IPS-18c (cell line): ENCODE measurements around the gene CDH11.

Experiments used
- H3K4me3 ChIP-seq: 2 replicates; pipeline ENCODE4 v1.7.0; 2013; ENCODE audit warnings: low read depth, mild to moderate bottlenecking, low read length, moderate library complexity; ENCODE audit not compliant: insufficient read depth
- H3K9me3 ChIP-seq: one replicate; pipeline ENCODE4 v1.6.1; 2013; ENCODE audit warnings: mild to moderate bottlenecking, low read length, moderate library complexity; ENCODE audit not compliant: control insufficient read depth, insufficient read depth

Gene CDH11

DNA sequence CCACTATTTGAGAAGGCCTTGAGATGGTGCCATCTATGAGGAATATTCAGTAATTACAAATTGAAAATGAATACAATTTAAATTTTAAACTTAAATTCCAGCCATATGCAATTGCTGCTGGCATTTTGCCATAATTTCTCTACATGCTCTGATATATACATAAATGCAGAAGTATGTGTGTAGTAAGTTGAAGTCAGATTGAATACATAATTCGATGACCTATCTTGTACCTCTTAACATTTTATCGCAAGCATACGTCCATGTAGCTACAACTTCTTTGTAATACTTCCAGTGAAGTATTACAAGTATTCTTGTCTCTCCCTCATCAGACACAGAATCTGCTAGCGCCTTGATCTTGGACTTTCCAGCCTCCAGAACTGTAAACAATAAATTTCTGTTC is 26.0 kb downstream of the CDH11 start:
- H3K9me3 ChIP-seq = no peaks in the 10 kb centered on the region
- no peak overlapping the region for H3K4me3 ChIP-seq

DNA sequence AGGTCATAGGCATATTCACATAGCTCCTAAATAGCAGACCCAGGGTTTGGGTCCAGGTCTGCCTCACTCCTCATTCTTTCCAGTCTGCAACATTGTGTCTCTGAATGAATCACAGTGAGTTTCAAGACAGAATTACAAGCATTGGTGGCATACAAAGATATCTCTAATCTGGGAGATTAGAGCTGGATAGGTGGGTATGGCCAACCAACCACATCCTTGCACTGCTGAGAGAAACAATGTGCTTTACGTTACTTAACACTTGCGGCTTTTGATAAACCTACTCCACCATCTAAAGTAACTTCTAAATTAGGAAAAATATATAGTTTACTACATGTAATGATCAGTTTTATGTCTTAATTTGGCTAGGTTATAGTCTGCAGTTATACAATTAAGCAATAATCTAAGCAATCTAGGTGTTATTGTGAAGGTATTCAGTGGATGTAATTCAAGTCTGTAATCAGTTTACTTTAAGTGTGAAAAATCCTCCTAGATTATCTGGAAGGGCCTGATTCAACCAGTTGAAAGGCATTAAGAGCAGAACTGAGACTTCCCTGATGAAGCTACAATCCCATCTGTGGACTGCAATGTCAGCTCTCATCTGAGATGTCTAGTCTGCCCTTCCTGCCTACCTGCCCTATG is 26.7 kb downstream of the CDH11 start:
- Histone ChIP-seq H3K4me3 (no peak overlapping the region), H3K9me3 (no peaks in the 10 kb centered on the region)

DNA sequence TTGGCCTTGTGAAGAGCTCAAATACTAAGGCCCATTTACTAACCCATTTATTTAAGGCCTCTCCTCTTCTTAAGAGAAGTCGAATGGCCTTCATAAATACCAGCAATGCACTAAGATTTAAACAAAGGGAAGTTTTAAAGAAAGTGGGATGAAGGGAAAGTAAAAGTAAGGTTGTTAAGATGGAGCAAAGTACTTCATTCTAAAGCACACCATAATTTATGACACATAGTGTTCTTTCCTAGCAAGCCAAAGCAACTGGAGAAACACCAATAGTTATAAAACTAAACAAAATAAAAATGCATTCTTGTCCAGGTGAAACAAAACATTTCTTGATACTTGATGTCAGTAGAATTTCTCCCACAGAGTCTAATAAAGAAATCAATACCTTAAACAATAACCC is 27.9 kb downstream of the CDH11 start:
- H3K9me3 ChIP-seq = no peaks in the 10 kb centered on the region
- H3K4me3 ChIP-seq = no peak overlapping the region

DNA sequence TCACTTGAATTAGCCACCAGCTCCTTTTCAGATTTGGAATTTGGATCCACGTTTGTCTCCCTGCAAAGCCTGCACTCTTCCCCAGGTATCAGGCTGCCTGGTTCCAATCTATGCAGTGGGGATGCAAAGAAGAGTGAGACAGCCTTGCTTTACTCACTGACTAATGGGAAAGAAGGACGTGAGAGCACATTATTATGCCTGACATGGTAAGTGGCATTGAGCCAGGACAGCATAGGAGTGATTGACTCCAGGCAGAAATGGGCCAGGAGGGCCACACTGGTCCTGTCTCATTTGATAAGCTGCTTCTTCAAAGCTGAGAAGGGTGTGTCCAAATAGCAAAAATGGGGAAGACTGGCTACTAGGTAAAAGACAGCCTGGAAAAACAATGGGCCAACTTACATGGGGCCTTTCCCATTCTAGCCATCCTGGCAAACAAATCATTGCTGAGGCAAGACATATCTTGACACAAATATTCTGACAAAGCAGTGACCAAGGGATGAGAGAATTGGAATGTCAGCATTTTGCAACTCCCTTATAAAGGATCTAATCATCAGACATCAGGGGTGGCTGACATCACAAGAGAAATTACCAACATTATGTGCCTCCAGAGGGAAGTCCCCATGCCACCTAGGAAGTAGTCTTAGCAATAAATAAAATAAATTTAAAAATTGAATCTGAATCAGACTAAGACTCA is 38.6 kb downstream of the CDH11 start:
- Histone ChIP-seq H3K4me3 (no peak overlapping the region), H3K9me3 (no peaks in the 10 kb centered on the region)

DNA sequence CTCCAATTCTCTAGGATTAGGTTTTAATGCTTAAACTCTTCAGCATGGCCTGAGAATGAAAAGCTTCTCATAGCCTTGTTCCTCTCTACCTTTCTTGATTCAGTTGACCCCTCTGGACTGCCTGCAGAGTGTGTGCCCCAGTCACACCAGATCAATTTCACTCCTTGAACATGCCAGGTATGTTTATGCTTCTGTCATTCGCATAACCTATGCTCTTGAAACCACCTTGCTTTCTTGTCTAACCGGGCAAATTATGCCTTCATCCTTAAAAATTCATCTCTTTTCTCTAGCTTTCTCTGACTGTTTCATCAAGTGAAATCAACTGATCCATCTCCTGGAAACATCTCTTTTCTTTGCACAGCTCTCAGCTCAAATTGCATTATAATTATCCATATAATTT is 42.3 kb downstream of the CDH11 start:
- Histone ChIP-seq H3K9me3 (no peaks in the 10 kb centered on the region), H3K4me3 (no peak overlapping the region)

DNA sequence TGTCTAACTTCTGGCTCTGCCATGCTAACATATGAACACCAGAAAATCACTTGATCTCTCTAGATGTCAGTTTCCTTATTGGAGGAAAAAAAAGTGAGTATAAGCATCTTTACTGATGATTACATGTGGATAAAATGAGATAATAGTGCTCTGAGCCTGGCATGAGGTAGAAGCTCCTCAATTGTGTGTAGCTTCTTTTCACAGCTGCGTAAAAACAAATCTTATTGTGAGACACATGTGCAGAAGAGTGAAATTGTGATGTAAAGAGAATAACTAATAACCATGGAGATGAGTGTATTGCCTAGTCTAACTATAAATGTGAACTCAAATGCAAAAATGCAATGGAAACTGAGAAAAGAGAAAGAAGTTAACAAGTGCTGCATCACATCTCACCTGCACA is 44.7 kb downstream of the CDH11 start:
- Histone ChIP-seq H3K4me3 (no peak overlapping the region), H3K9me3 (no peaks in the 10 kb centered on the region)

DNA sequence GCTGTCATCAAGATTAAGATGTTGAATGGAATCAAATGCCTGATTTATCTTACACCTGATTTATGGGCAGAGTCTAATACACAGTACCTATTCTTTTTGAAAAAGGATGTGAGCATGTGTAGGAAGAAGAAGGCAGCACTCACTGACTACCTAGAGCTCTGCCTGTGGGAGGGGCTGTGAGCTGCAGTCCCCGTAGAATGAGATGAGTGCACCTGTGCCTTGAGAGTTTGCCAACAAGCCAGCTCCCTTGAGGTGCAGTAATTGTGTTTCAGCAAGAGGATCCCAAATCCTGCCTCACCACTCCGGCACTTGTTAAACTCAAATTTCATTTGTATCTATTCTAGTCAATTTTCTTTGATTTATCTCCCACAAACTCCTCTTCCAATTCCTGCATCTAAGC is 46.0 kb downstream of the CDH11 start:
- H3K4me3 ChIP-seq = no peak overlapping the region
- no peaks in the 10 kb centered on the region for H3K9me3 ChIP-seq

DNA sequence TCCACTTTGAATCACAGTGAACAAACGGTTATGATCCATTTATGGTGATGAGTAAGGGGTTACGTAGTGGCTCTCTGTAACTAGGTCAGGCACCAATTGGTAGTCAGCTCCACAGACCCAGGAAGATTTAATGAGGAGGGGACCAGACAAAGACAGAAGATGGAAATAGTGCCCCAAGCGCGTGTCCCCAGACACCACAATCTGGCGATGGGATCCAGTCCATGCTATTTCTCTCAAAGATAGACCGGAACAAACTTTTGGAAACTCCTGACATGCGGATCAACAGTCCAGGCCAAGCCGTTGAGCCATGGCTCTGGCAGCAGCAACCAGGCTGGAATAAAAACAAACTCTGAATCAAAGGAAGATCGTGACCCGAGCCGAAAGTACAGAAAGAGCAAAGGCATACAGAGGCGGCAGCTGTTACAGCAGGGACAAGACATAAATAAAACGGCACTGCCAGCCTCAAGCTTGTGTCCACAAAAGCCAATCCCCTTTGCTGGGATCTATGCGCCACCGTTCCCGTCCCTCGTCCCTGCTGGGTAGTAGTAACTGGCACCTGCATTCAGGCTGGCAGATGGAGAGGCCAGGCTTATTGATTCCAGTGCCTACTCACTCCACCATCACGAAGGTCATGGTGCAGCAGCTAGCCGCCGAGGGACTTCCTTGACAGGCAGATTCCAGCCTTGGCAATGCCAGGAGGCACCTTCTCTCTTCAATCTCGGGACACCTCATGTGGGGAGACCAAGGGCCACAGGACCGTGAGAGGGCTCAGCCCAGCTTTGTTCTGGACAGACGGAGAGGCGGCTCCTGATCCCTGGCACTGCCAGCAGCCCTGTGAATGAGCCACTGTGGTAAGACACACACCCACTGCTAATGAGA is 50.2 kb downstream of the CDH11 start:
- H3K9me3 ChIP-seq = no peaks in the 10 kb centered on the region
- no peak overlapping the region for H3K4me3 ChIP-seq

DNA sequence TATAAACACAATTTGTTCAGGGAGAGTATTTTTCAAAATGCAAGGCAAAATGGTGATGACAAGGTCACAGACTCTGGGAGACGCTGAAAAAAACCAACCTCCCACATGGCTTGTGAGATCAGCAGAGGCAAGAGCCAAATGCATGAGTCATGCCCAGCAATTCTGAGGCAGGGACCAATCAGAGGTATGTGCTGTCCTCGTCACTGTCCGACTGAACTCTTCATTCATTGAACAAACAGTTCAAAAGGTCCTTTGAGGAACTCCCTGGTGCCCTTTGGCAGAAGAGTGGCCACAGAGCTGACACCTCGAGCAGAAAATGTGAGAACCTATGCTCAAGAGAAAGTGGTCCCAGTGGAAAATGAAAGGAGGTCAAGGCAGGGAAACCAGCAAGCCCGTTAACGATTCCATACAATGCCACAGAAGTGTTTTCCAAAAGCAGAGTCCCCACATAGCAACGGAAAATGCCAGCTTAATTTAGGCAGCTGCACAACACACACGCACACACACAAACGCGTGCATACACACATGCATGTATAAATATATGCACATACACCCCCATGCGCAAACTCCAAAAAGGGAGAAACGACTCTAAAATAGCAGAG is 50.9 kb downstream of the CDH11 start:
- H3K4me3 ChIP-seq = no peak overlapping the region

DNA sequence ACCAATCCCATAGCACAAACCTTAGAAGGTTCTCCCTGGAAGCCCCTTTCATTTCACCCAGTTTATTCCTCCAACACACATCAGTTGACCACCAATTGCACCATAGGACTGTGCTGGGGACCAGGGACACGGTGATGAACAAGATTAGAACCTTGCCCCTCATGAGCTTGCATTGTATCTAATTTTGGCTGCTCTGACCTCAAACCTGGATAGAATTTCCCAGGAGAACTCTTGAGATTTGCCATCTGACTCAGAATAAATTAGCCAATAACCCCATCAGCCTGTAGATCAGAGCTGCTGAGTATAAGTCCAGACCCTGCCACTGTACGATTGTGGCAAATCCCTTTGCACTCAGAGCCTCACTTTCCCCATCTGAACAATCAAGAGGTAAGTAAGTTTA is 52.1 kb downstream of the CDH11 start:
- Histone ChIP-seq H3K9me3 (no peaks in the 10 kb centered on the region), H3K4me3 (no peak overlapping the region)

More for the DNA sequence above, 50.9 kb downstream of the CDH11 start:
- H3K9me3 ChIP-seq = no peaks in the 10 kb centered on the region

DNA sequence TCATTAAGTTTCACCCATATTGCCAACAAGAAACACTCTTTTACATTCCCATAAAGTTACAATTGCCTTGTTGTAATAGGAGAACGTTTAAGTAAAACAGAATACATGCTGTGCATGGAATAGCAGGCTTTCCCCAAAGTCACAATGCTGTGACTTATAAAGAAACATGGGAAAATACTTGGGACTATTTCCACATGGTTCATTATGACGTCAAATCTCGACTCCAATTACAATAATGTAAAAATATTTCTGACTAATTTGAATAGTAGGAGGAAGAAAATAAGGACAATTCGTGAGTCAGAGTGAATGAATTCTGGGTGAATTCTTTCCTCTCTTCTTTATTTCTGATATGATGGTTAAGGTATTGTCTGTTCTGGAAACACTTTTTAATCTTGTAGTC is 52.8 kb downstream of the CDH11 start:
- Histone ChIP-seq H3K4me3 (no peak overlapping the region), H3K9me3 (no peaks in the 10 kb centered on the region)

DNA sequence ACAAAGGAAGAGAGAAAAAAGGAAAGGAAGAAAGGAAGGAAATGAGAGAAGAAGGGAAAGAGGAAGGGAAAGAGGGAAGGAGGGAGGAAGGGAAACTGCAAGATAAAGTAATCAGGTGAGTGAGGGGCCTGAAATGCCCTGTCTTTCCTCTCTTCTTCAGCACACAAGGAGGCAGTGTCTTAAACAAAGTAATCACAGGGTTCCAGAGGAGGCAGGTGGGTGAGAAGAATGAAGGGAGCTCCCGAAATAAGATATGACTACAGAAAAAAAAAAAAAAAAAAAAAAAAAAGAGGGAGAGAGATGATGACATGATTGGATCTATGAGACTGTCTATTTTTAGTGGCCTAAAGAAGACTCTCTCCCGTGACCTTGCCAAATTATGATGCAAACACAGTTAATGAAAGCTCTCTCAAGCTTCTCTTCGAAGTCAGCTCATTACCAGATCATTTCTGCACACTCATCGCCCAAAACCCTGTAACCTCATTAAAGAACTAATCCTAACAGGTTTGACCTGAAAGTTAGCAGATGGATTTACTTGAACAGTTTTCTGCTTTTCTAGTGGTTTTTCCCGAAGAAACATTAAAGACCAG is 53.6 kb downstream of the CDH11 start:
- no peak overlapping the region for H3K4me3 ChIP-seq
- no peaks in the 10 kb centered on the region for H3K9me3 ChIP-seq

DNA sequence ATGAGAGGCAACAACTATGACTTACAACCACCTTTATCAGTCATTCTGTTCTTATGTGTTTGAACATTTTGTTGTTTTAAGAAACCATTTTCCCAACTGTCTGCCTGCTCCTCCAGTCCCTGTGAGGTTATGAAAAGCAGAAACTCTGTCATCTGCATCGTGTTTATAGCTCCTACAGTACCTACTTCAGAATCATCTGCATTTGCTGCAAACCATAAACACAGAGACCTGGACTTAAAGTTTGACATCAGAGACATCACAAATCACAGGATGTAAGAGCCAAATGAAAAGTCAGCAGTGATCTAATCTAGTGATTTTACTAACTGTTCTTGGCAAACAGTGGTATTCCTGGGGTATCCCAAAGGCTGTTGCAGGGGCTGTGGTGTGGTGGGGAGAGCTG is 55.2 kb downstream of the CDH11 start:
- Histone ChIP-seq H3K4me3 (no peak overlapping the region), H3K9me3 (no peaks in the 10 kb centered on the region)

DNA sequence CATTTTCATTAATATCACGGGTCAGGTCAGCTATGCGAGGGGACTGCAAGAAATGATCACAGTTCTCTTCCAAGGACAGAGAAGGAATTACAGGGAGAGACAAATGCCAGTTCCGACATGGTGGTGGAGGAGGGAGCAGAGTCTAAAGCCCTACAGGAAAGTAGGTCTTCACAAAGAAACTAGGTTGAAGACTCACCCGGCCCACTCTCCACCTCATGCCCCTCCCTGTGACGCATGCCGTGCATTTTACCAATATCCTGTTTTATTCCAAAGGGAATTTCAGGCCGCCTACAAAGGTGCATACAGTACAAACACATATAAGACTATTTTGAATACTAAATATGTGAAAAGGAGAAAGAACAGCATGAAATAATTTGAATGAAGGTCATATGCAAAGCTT is 56.8 kb downstream of the CDH11 start:
- no peaks in the 10 kb centered on the region for H3K9me3 ChIP-seq

DNA sequence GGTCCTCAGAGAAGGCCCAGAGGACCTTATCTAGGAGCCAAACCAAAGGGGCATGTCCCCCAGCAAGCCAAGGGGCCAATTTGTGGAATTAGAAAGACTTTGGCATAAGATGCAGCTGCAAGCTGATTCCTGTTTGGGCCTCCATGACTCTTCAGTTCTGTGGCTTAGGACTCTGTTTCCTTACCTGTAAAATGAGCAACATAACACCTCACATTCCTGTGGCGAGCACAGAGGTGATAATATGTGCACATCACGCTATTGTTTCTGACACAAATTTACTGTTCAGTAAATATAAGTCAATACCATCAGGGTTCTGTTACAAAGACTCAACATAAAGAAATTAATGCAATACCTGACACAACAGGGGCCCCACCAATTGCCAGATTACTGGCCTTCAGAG is 57.7 kb downstream of the CDH11 start:
- Histone ChIP-seq H3K4me3 (no peak overlapping the region), H3K9me3 (no peaks in the 10 kb centered on the region)

More for the DNA sequence above, 56.8 kb downstream of the CDH11 start:
- no peak overlapping the region for H3K4me3 ChIP-seq

DNA sequence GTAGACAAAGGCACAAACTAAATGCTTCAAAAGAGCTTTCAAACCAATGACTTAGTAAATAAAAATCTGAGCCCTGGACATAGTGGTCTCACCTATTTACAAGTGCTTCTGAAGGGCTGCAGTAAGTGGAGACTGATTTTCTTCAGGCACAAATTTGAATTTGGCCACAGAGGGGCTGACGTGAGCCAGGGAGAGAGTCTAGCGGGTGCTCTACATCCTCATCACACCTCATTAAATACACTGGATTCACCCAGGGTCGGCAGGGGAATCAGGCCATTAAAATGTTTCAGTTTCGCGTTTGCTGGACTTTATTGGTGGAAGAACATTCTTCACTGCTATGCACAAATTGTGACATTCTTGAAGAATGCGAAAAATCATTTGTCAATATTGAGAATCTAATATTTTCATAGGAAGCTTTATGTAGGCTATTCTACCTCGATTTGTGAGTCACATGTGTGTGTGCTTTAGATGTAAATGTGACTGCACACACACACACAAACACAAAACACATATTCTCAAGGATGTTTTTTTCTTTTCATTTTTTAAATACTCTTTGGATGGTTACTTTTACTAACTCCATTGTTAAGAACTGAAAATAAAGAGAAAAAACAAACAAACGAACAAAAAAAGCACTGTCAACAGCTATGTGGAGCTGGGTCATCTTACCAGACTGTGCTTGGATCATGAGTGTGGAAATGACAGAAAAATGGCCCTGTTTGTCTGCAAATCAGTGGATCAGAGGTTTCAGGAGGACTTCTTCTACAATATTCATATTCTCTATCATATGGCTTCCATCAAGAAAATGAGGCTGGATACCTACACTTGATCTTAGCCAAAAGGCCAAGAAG is 58.9 kb downstream of the CDH11 start:
- no peaks in the 10 kb centered on the region for H3K9me3 ChIP-seq
- H3K4me3 ChIP-seq = no peak overlapping the region
